HuH-7 (cell line): ENCODE data around the gene KCNJ5.
"Not testable (repeated sequence)": the region's sequence is repeated elsewhere in the genome, so short reads cannot be mapped to it uniquely, and the experiment has no call there.

Source experiments
- DNase-seq: peaks from one replicate; pipeline ENCODE4 v3.0.0; 2011; ENCODE audit warnings: low spot score

KCNJ5 gene

GRCh38 chr11:128913806-128914205, 22.6 kb downstream of the KCNJ5 start:
- DNase-seq, result no peak

GRCh38 chr11:128914216-128915148, 23.3 kb downstream of the KCNJ5 start:
- DNase-seq, result no peak

- DNase-seq, result no peak
Measured at GRCh38 chr11:128915149-128915521, 24.0 kb downstream of the KCNJ5 start.

GRCh38 chr11:128916037-128916572, 24.9 kb downstream of the KCNJ5 start:
- no peak for DNase-seq

GRCh38 chr11:128916681-128917080, 25.5 kb downstream of the KCNJ5 start:
- no peak for DNase-seq

- no peak for DNase-seq
Measured at GRCh38 chr11:128917144-128917724, 26.1 kb downstream of the KCNJ5 start.

- no peak for DNase-seq
Measured at GRCh38 chr11:128919216-128919615, 28.1 kb downstream of the KCNJ5 start.

- DNase-seq, result not testable (repeated sequence)
Measured at GRCh38 chr11:128919635-128920034, 28.5 kb downstream of the KCNJ5 start.

GRCh38 chr11:128920666-128921065, 29.5 kb downstream of the KCNJ5 start:
- DNase-seq, result no peak

- DNase-seq, result no peak
Measured at GRCh38 chr11:128921793-128922192, 30.6 kb downstream of the KCNJ5 start.

- no peak for DNase-seq
Measured at GRCh38 chr11:128924104-128924503, 32.9 kb downstream of the KCNJ5 start.

GRCh38 chr11:128924510-128925249, 33.5 kb downstream of the KCNJ5 start:
- no peak for DNase-seq

- no peak for DNase-seq
Measured at GRCh38 chr11:128925250-128925600, 34.1 kb downstream of the KCNJ5 start.

GRCh38 chr11:128926000-128926399, 34.8 kb downstream of the KCNJ5 start:
- DNase-seq, result no peak

- DNase-seq, result no peak
Measured at GRCh38 chr11:128926437-128927107, 35.4 kb downstream of the KCNJ5 start.

GRCh38 chr11:128927108-128927461, 35.9 kb downstream of the KCNJ5 start:
- no peak for DNase-seq

- no peak for DNase-seq
Measured at GRCh38 chr11:128927683-128928336, 36.7 kb downstream of the KCNJ5 start.

- no peak for DNase-seq
Measured at GRCh38 chr11:128928400-128928799, 37.2 kb downstream of the KCNJ5 start.

- DNase-seq, result no peak
Measured at GRCh38 chr11:128929468-128929867, 38.3 kb downstream of the KCNJ5 start.

GRCh38 chr11:128929991-128930390, 38.8 kb downstream of the KCNJ5 start:
- DNase-seq, result no peak

- no peak for DNase-seq
Measured at GRCh38 chr11:128931066-128931465, 39.9 kb downstream of the KCNJ5 start.

- no peak for DNase-seq
Measured at GRCh38 chr11:128931668-128932067, 40.5 kb downstream of the KCNJ5 start.
